Chondrocyte (in vitro differentiated cells): ENCODE measurements around the gene SLIT1. TPM values are rescaled to one million over a fixed set of nuclear protein-coding genes. Genes with fewer than 3 reads are reported as not detected.

Experiments used
- DNase-seq: peaks from one replicate; pipeline ENCODE4 v3.0.0; 2021; ENCODE audit warnings: mixed read lengths, low spot score
- H3K27ac Mint-ChIP-seq: one replicate; pipeline ENCODE4 v1.8.0; 2021; ENCODE audit warnings: mild to moderate bottlenecking, moderate library complexity, mixed read lengths; ENCODE audit not compliant: unreplicated experiment
- H3K27me3 Mint-ChIP-seq: 2 replicates; pipeline ENCODE4 v1.8.0; 2021; ENCODE audit warnings: low read depth, mixed read lengths
- H3K36me3 Mint-ChIP-seq: 2 replicates; pipeline ENCODE4 v1.8.0; 2021; ENCODE audit warnings: low read depth, mixed read lengths
- H3K4me1 Mint-ChIP-seq: 2 replicates; pipeline ENCODE4 v1.8.0; 2021; ENCODE audit warnings: low read depth, mild to moderate bottlenecking, mixed read lengths
- H3K4me3 Mint-ChIP-seq: one replicate; pipeline ENCODE4 v1.8.0; 2021; ENCODE audit warnings: mild to moderate bottlenecking, moderate library complexity, mixed read lengths; ENCODE audit not compliant: unreplicated experiment
- H3K9me3 Mint-ChIP-seq: 2 replicates; pipeline ENCODE4 v1.8.0; 2021; ENCODE audit warnings: low read depth, mixed read lengths
- total RNA-seq: library from RNA; stranded (reverse); gene quantifications from 3 replicates; pipeline ENCODE4 v1.2.1, GENCODE V29; 2021
- TF ChIP-seq, protein P1 (sequence below): fragments of 200-600 bp; sonication (generic); IDR thresholded peaks from 2 replicates; pipeline ENCODE4 v1.5.0; 2021; ENCODE audit warnings: antibody characterized with exemption, mild to moderate bottlenecking, moderate library complexity

Gene SLIT1
- total RNA-seq, 1 donor from 2014 or later = not detected

DNA sequence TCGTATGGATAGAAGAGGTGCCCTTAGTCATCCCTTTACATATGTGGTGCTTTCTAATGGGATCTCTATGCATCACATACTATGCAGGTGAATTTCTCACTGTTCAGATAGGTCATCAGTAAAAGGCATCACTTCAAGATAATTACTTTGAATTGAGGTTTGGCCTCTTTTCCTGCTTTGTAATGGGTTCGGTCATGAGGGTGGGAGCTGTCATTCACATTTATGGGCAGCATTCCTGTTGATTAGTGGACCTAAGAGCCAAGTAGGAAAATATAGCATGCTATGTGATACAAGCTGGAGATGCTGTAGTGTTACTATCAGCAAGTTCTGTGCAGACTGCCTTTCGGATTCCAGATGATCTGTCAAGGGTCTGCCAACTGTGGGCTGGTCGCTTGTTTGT lies 197.3 kb downstream of the SLIT1 start:
- H3K36me3 Mint-ChIP-seq = no peaks in the 10 kb centered on the region
- no peak for DNase-seq
- H3K4me3 Mint-ChIP-seq = no peak overlapping the region
- TF ChIP-seq, protein P1, sequence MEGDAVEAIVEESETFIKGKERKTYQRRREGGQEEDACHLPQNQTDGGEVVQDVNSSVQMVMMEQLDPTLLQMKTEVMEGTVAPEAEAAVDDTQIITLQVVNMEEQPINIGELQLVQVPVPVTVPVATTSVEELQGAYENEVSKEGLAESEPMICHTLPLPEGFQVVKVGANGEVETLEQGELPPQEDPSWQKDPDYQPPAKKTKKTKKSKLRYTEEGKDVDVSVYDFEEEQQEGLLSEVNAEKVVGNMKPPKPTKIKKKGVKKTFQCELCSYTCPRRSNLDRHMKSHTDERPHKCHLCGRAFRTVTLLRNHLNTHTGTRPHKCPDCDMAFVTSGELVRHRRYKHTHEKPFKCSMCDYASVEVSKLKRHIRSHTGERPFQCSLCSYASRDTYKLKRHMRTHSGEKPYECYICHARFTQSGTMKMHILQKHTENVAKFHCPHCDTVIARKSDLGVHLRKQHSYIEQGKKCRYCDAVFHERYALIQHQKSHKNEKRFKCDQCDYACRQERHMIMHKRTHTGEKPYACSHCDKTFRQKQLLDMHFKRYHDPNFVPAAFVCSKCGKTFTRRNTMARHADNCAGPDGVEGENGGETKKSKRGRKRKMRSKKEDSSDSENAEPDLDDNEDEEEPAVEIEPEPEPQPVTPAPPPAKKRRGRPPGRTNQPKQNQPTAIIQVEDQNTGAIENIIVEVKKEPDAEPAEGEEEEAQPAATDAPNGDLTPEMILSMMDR = no peak
- no peaks in the 10 kb centered on the region for H3K27me3 Mint-ChIP-seq
- no peaks in the 10 kb centered on the region for H3K9me3 Mint-ChIP-seq
- H3K27ac Mint-ChIP-seq = no peak overlapping the region
- H3K4me1 Mint-ChIP-seq = peaks cover 22% of the 10 kb centered on the region

DNA sequence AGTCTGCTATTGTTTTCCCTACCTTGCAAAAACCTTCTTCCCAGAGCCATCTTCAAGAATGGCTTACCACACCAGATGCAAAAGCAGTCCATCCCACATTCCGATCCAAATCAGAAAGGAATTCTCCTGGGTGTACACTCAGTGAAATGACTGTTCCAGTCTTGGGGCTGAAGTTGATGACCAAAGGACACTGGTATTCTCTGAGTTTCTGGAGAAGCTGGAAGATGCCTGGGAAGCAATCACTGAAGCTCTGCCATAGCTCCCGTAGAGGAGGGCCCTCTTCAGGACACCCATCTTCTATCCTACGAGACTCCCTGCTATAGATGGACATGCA lies 197.9 kb downstream of the SLIT1 start:
- H3K4me3 Mint-ChIP-seq = no peak overlapping the region
- no peaks in the 10 kb centered on the region for H3K36me3 Mint-ChIP-seq
- TF ChIP-seq, protein P1 = no peak
- DNase-seq = no peak
- no peaks in the 10 kb centered on the region for H3K27me3 Mint-ChIP-seq
- H3K27ac Mint-ChIP-seq = no peak overlapping the region
- no peaks in the 10 kb centered on the region for H3K9me3 Mint-ChIP-seq
- H3K4me1 Mint-ChIP-seq = peaks cover 22% of the 10 kb centered on the region

DNA sequence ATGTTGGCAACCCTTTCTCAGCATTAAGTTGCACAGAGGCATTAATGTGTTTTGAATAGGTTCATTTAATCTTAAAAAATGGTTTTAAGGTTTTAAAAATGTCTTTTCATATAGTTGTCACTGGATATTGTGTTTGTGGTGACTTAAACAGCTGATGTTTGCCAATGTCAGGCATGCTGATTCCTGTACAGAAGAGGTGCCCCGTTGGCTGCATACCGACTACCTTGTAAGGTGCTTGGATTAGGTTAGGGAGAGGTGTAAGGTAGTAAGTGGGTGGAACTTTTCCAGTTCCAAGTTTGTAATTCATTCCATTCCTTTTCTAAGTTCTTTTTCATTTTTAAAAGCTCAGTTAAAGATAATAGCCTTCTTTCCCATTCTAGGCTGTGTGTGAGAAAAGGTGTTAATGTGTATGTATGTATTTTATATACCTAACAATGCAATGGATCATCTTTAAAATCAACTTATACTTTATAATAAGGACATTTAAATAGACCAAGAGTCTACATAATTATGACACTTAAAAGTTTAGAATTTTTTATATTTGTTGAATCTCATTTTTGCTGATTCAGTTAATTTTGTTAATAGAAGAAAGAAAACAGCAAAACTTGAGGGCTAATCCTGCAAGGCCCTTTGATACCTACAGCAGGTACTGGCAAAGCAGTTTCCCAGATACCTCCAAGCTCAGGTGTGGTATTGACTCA lies 198.5 kb downstream of the SLIT1 start:
- Mint-ChIP-seq H3K27me3 (no peaks in the 10 kb centered on the region), H3K4me3 (no peak overlapping the region), H3K4me1 (peaks cover 21% of the 10 kb centered on the region), H3K9me3 (no peaks in the 10 kb centered on the region), H3K27ac (no peak overlapping the region), H3K36me3 (no peaks in the 10 kb centered on the region)
- TF ChIP-seq, protein P1 = no peak
- no peak for DNase-seq

DNA sequence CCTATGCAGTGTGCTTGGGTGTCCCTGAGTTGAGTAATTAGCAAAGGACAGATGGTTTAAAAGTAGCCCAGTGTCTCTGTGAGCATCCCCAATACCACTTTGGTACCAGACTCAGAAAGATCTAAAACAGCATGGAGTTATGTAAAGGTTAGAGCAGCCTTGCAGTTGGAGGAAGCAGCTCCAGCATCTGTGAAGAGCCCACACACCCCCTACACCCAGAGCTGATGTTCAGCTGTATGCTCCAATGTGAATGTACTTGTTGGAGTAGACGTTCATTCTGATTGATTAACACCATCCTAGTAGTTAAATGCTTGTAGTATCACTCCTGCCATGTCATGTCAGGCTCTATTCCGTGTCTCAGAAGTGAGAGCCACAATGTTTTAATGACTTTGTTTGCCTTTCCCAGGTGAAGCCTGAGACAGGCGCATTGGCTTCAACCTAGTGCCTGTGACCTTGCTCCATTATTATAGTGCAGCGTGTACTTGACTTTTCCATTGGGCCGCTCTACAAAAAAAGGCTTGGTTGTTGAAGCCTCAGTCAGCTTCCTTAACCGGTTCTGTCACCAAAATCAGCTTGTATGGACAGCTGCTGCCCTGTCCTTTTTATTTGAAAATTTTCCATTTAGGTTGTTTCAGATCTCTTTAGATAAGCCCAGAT lies 199.4 kb downstream of the SLIT1 start:
- Mint-ChIP-seq H3K4me3 (no peak overlapping the region), H3K36me3 (peaks cover 4% of the 10 kb centered on the region), H3K9me3 (no peaks in the 10 kb centered on the region), H3K27me3 (no peaks in the 10 kb centered on the region), H3K4me1 (peaks cover 13% of the 10 kb centered on the region), H3K27ac (no peak overlapping the region)
- no peak for DNase-seq
- TF ChIP-seq, protein P1 = no peak

DNA sequence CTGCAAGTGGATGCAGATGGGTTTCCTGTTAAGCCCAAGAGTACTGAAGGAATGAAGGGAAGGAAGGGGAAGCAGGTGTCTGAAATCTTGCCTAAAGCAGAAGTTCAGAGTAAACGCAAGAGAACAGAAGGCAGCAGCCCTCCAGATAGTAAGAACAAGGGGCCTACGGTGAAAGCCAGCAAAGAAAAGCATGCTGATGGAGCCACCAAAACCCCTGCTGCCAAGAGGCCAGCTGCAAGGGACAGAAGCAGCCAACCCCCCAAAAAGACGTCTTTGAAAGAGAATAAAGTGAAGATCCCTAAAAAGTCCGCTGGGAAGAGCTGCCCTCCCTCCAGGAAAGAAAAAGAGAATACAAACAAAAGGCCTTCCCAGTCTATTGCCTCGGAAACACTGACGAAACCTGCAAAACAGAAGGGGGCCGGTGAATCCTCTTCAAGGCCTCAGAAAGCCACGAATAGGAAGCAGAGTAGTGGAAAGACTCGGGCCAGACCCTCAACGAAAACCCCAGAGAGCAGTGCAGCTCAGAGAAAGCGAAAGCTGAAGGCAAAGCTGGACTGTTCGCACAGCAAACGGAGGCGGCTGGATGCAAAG lies 201.1 kb downstream of the SLIT1 start:
- no peak for DNase-seq
- peak overlapping the region; percentile 33 for H3K27ac Mint-ChIP-seq
- H3K27me3 Mint-ChIP-seq = no peaks in the 10 kb centered on the region
- TF ChIP-seq, protein P1 = no peak
- H3K36me3 Mint-ChIP-seq = peaks cover 11% of the 10 kb centered on the region
- H3K4me1 Mint-ChIP-seq = no peaks in the 10 kb centered on the region
- no peak overlapping the region for H3K4me3 Mint-ChIP-seq
- H3K9me3 Mint-ChIP-seq = no peaks in the 10 kb centered on the region
